ENCODE measurements around the gene RBPJL. TPM values are rescaled to one million over a fixed set of nuclear protein-coding genes. Genes with fewer than 3 reads are reported as not detected.
A peak's percentile ranks its signal among the peaks of the same experiment; 100 is the strongest.

RBPJL gene
- total RNA-seq, 1 experiment from 2014 or later, result 0.85 TPM

DNA sequence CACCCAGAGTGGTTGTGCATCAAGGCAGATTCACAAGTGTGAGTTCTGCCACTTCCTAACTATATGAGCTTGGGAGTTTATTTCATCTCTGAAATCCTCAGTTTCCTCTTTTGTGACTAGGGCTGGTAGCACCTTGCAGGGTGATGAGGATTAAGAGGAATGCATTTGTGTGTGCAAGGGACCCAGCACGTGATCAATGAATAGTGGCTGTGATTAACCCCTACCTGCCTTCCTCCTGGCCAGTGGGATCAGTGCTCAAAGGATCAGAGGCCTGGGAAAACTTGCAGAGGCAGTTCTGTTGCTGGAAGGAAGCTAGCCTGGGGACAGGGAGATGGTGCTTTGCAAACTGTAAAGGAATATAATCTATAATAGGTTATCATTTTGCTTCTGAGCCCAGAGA is 34.3 kb downstream of the RBPJL start (continued):
- TF ChIP-seq ATF2 (CRISPR knock-in tag; IDR thresholded peaks at IDR 0.05; ENCODE audit: borderline replicate concordance, low read depth) (no peak), ZBTB43 (CRISPR knock-in tag; IDR thresholded peaks at IDR 0.05) (no peak), NR1H2 (CRISPR knock-in tag; IDR thresholded peaks at IDR 0.05) (no peak), ARID4B (CRISPR knock-in tag; IDR thresholded peaks at IDR 0.05; ENCODE audit: borderline replicate concordance) (no peak), ZNF263 (CRISPR knock-in tag; IDR thresholded peaks at IDR 0.05; ENCODE audit: low read depth) (no peak), MAX (CRISPR knock-in tag; IDR thresholded peaks at IDR 0.05) (peak; percentile 36; the same call in 1 of the 2 replicates), OVOL2 (CRISPR knock-in tag; IDR thresholded peaks at IDR 0.05; ENCODE audit: borderline replicate concordance) (no peak), AFF4 (CRISPR knock-in tag; IDR thresholded peaks at IDR 0.05; ENCODE audit: borderline replicate concordance) (no peak), ATF1 (CRISPR knock-in tag; IDR thresholded peaks at IDR 0.05) (no peak)
- TF ChIP-seq, protein P1, sequence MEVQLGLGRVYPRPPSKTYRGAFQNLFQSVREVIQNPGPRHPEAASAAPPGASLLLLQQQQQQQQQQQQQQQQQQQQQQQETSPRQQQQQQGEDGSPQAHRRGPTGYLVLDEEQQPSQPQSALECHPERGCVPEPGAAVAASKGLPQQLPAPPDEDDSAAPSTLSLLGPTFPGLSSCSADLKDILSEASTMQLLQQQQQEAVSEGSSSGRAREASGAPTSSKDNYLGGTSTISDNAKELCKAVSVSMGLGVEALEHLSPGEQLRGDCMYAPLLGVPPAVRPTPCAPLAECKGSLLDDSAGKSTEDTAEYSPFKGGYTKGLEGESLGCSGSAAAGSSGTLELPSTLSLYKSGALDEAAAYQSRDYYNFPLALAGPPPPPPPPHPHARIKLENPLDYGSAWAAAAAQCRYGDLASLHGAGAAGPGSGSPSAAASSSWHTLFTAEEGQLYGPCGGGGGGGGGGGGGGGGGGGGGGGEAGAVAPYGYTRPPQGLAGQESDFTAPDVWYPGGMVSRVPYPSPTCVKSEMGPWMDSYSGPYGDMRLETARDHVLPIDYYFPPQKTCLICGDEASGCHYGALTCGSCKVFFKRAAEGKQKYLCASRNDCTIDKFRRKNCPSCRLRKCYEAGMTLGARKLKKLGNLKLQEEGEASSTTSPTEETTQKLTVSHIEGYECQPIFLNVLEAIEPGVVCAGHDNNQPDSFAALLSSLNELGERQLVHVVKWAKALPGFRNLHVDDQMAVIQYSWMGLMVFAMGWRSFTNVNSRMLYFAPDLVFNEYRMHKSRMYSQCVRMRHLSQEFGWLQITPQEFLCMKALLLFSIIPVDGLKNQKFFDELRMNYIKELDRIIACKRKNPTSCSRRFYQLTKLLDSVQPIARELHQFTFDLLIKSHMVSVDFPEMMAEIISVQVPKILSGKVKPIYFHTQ (CRISPR knock-in tag; IDR thresholded peaks at IDR 0.05), result no peak
- TF ChIP-seq, protein P2, sequence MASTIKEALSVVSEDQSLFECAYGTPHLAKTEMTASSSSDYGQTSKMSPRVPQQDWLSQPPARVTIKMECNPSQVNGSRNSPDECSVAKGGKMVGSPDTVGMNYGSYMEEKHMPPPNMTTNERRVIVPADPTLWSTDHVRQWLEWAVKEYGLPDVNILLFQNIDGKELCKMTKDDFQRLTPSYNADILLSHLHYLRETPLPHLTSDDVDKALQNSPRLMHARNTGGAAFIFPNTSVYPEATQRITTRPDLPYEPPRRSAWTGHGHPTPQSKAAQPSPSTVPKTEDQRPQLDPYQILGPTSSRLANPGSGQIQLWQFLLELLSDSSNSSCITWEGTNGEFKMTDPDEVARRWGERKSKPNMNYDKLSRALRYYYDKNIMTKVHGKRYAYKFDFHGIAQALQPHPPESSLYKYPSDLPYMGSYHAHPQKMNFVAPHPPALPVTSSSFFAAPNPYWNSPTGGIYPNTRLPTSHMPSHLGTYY (CRISPR knock-in tag; IDR thresholded peaks at IDR 0.05), result no peak
- TF ChIP-seq, protein P3, sequence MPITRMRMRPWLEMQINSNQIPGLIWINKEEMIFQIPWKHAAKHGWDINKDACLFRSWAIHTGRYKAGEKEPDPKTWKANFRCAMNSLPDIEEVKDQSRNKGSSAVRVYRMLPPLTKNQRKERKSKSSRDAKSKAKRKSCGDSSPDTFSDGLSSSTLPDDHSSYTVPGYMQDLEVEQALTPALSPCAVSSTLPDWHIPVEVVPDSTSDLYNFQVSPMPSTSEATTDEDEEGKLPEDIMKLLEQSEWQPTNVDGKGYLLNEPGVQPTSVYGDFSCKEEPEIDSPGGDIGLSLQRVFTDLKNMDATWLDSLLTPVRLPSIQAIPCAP (CRISPR knock-in tag; IDR thresholded peaks at IDR 0.05), result no peak
- TF ChIP-seq, protein P4, sequence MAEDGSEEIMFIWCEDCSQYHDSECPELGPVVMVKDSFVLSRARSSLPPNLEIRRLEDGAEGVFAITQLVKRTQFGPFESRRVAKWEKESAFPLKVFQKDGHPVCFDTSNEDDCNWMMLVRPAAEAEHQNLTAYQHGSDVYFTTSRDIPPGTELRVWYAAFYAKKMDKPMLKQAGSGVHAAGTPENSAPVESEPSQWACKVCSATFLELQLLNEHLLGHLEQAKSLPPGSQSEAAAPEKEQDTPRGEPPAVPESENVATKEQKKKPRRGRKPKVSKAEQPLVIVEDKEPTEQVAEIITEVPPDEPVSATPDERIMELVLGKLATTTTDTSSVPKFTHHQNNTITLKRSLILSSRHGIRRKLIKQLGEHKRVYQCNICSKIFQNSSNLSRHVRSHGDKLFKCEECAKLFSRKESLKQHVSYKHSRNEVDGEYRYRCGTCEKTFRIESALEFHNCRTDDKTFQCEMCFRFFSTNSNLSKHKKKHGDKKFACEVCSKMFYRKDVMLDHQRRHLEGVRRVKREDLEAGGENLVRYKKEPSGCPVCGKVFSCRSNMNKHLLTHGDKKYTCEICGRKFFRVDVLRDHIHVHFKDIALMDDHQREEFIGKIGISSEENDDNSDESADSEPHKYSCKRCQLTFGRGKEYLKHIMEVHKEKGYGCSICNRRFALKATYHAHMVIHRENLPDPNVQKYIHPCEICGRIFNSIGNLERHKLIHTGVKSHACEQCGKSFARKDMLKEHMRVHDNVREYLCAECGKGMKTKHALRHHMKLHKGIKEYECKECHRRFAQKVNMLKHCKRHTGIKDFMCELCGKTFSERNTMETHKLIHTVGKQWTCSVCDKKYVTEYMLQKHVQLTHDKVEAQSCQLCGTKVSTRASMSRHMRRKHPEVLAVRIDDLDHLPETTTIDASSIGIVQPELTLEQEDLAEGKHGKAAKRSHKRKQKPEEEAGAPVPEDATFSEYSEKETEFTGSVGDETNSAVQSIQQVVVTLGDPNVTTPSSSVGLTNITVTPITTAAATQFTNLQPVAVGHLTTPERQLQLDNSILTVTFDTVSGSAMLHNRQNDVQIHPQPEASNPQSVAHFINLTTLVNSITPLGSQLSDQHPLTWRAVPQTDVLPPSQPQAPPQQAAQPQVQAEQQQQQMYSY (CRISPR knock-in tag; IDR thresholded peaks at IDR 0.05), result no peak

All from WTC11 (cell line).